Ectodermal cell (in vitro differentiated cells): ENCODE results near the gene CT45A9.
"Not testable (repeated sequence)": the region's sequence is repeated elsewhere in the genome, so short reads cannot be mapped to it uniquely, and the experiment has no call there.

ENCODE experiments used
- H3K27ac ChIP-seq: 2 replicates; pipeline ENCODE4 v1.7.0; 2013; ENCODE audit warnings: mild to moderate bottlenecking, low read depth, low read length; ENCODE audit not compliant: insufficient read depth, poor library complexity, severe bottlenecking
- H3K27me3 ChIP-seq: 2 replicates; pipeline ENCODE4 v1.7.0; 2013; ENCODE audit warnings: mild to moderate bottlenecking, low read length; ENCODE audit not compliant: insufficient read depth, control insufficient read depth, poor library complexity, severe bottlenecking
- H3K36me3 ChIP-seq: one replicate; pipeline ENCODE4 v1.7.0; 2013; ENCODE audit warnings: low read length; ENCODE audit not compliant: control insufficient read depth, insufficient read depth
- H3K4me1 ChIP-seq: one replicate; pipeline ENCODE4 v1.7.0; 2013; ENCODE audit warnings: low read length; ENCODE audit not compliant: control insufficient read depth, insufficient read depth
- H3K4me3 ChIP-seq: 2 replicates; pipeline ENCODE4 v1.7.0; 2013; ENCODE audit warnings: low read depth, low read length, control low read depth; ENCODE audit not compliant: insufficient read depth
- H3K9me3 ChIP-seq: 2 replicates; pipeline ENCODE4 v1.7.0; 2013; ENCODE audit warnings: mild to moderate bottlenecking, low read length, moderate library complexity; ENCODE audit not compliant: control insufficient read depth
- WGBS, 2 experiments: methylation state at CpG; one replicate each; pipeline ENCODE4 v1.1.7; 2013; ENCODE audit warnings: missing lambda C conversion rate in 2 of 2; 5-methylcytosine and 5-hydroxymethylcytosine counted together

The CT45A9 gene

DNA sequence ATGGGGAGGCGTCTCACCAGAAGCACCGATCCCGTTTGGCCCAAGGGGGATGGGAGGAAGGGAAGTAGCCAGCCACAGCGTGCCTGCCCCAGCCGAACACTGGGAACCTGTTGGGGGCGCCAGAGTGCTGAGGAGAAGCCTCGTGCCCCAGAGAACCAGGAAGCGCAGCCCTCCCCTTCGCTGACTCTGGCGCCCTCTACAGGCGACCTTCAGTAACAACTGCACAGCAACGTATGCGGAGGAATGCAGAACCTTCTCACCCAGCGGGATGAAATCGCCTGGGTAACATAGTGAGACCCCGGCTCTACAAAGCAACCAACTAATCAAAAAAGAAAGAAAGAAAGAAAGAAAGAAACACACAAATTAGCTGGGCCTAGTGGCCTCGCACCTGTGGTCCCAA is 17.2 kb downstream of the CT45A9 start, which contains the start of gene CT45A8:
CT45A8 (minus strand) TSS at position 101 of the 400 bp plus-strand sequence. CDS start 3,755 bp downstream, outside the sequence.
- not testable (repeated sequence) for H3K36me3 ChIP-seq, H3K27me3 ChIP-seq, H3K9me3 ChIP-seq, H3K4me1 ChIP-seq, H3K4me3 ChIP-seq, H3K27ac ChIP-seq
- WGBS, 2 experiments, result no CpG with 5 or more reads among the region's 17 CpGs

DNA sequence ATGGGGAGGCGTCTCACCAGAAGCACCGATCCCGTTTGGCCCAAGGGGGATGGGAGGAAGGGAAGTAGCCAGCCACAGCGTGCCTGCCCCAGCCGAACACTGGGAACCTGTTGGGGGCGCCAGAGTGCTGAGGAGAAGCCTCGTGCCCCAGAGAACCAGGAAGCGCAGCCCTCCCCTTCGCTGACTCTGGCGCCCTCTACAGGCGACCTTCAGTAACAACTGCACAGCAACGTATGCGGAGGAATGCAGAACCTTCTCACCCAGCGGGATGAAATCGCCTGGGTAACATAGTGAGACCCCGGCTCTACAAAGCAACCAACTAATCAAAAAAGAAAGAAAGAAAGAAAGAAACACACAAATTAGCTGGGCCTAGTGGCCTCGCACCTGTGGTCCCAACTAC is 34.4 kb downstream of the CT45A9 start, which contains the start of gene CT45A7:
CT45A7 (minus strand) TSS at position 101 of the 400 bp plus-strand sequence. CDS start 3,747 bp downstream, outside the sequence.
- H3K27me3 ChIP-seq, H3K27ac ChIP-seq, H3K4me3 ChIP-seq, H3K36me3 ChIP-seq, H3K9me3 ChIP-seq, H3K4me1 ChIP-seq: not testable (repeated sequence)
- WGBS, 2 experiments, result no CpG with 5 or more reads among the region's 17 CpGs

DNA sequence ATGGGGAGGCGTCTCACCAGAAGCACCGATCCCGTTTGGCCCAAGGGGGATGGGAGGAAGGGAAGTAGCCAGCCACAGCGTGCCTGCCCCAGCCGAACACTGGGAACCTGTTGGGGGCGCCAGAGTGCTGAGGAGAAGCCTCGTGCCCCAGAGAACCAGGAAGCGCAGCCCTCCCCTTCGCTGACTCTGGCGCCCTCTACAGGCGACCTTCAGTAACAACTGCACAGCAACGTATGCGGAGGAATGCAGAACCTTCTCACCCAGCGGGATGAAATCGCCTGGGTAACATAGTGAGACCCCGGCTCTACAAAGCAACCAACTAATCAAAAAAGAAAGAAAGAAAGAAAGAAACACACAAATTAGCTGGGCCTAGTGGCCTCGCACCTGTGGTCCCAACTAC is 51.7 kb downstream of the CT45A9 start, which contains the start of gene CT45A2:
CT45A2 (minus strand) TSS at position 101 of the 400 bp plus-strand sequence. CDS start 3,747 bp downstream, outside the sequence.
- H3K4me1 ChIP-seq, H3K9me3 ChIP-seq, H3K4me3 ChIP-seq, H3K27me3 ChIP-seq, H3K36me3 ChIP-seq, H3K27ac ChIP-seq: not testable (repeated sequence)
- no CpG with 5 or more reads among the region's 17 CpGs for WGBS, 2 experiments
